Metanephros (tissue), 2 donors: ENCODE measurements around the gene DNAJC16. TPM values are rescaled to one million over a fixed set of nuclear protein-coding genes. Genes with fewer than 3 reads are reported as not detected.

Source experiments
- small RNA-seq: library from RNA; depleted of rRNA; stranded (forward); fragments of <200 nt; gene quantifications from one replicate; pipeline ENCODE3, GENCODE V24; 2014; ENCODE audit warnings: low replicate concordance
- total RNA-seq: library from RNA; depleted of rRNA; stranded (reverse); fragments of >200 nt; gene quantifications from one replicate; pipeline ENCODE4 v1.2.3, GENCODE V29; 2014

DNAJC16 gene
- total RNA-seq: 19.3 TPM

DNA sequence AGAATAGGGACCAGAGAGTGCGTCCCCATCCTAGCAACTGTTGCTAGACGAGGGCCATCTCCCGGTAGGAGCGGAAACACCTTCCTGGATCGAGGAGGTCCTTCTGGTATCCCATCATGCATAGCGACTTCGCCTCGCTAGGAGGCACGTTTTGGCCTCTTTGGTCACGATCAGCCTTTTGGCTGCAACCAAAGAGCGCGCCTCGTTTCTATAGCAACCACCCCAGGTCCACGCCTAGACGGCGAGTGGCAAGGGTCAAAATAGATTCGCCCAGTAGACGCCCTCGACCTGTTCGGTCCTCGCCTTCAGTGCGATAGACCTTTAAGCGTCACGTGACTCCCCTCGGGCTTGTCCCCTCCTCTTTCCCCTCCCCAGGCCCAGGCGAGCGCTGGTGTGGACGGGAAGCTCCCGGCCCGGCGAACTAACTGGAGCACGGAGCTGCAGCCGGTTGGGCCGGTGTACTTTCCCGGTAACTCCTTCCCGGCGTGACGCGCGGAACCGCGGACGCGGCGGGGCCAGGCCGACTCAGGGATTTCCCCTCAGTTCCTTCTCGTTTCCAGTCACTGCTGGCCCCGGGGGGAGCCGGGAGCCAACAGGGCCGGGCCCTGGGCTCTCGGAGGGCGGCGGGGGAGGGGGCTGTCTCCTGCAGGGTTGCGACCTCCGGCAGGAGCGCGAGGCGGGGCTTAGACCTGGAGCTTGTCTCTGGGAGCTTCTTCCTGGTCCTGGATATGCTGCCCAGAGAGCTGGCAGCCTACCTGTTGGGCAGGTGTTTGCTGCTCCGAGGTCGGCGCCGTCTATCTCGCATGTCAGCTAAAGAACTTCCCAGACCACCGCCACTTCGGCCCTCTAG is at the start of gene DNAJC16:
DNAJC16 (plus strand) TSS at position 359 of the 850 bp plus-strand sequence. CDS start 2,258 bp downstream, outside the sequence.

DNA sequence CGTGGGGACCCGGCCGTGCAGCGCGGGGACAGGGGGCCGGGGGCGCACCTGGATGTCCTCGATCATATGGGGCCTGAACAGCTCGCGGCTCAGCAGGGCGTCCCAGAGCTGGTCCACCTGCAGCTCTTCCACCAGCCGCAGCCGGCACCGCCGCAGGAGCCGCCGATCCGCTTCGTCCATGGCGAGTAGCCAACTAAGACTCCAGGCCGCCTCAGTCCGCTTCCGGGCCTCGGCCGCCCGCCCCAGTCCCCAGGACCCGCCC is 2.7 kb upstream of the DNAJC16 start, which contains the start of gene CASP9:
CASP9 (minus strand) TSS at position 195 of the 262 bp plus-strand sequence; CDS start at position 180, 15 bp downstream.

DNA sequence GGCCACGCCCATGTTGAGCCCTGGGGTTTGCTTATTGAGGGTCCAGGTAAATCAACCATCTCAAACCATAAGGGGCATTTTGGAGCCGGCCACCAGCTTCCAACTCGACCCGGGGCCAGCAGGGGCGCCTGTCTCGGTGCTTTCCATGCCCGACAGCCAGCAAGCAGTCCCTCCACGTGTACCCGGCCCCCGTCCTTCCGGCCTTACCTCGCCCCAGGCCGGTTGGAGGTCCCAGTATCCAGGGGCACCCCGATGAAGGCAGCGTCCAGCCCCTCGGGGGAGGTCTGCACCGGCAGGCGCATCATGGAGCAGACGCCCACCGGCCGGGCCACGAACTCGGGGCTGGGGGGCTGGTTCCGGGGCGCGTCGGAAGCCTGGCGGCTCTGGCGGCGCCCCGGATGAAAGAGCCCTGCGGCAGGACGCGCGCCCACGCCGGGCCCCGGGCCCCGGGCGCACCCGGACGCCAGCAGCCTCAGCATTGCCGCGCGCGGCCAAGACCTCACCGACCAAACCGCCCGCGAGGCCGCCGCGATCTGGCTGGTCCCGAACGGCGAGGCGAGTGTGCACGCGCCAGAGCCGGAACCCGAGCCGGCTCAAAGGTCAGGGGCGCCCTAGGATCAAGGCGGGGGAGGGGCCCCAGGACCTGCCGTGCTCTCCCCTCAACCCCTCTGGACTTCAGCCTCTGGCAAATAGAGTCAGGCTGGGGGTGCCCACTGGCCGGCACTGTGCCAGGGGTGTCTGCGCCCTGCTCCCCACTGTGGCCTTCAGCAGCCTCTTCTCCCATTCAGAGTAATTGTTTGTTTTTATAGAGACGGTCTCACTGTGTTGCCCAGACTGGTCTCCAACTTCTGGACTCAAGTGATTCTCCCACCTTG is 58.1 kb downstream of the DNAJC16 start, which contains the start of gene AGMAT:
AGMAT (minus strand) TSS at position 563 of the 875 bp plus-strand sequence; CDS start at position 479, 84 bp downstream.

DNA sequence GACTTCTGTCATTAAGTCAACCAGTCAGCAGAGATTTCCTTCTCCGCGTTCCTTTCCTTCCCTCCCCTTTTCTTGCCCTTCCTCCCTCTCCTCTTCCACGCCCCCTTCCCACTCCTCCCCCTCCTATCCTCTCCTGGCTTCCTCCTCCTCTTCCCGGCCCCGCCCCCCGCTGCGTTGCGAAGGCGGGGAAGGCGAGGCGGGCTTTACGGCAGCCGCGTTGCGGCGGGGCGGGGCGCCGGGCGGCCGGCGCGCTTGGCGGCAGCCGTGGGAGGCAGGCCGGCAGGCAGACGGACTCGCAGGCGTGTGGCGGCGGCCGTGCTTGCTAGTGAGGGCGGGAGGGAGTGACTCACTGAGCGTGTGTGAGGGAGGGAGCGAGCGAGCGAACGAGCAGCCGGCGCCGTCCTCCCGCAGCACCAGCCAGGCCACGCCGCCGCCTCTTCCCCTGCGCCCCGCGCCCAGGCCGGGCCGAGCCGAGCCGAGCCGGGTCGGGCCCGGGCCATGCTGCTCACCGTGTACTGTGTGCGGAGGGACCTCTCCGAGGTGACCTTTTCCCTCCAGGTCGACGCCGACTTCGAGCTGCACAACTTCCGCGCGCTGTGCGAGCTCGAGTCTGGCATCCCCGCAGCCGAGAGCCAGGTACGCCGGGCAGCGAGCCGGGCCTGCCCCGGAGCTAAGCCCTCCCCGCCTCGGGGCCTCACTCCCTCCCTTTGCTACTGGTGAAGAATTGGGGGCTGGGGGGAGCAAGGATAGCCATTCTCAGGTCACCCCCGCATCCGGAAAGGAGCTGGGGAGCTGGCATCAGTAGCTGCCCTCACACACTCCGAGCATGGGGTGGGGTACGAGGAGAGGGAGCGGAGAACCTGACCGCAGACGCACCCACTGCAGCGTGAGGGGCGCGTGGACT is 90.8 kb downstream of the DNAJC16 start, which contains the start of gene DDI2:
DDI2 (plus strand) TSS at position 286 of the 904 bp plus-strand sequence; CDS start at position 499, 213 bp downstream.

Small RNAs within 50 kb of the gene (small RNA-seq; reads per million reads assigned to genes)
- gene CD24P1 (not detected), gene RNU7-179P (not detected), gene SCARNA21B (not detected)

Other genes starting within 250 kb of the DNAJC16 start
- gene EFHD2, start 117.0 kb upstream of the DNAJC16 start, total RNA-seq: 15.1 TPM
- 0.47 TPM for gene CTRC, start 88.4 kb upstream of the DNAJC16 start, total RNA-seq
- gene CELA2A, start 70.1 kb upstream of the DNAJC16 start, total RNA-seq: not detected
- not detected for gene CELA2B, start 50.7 kb upstream of the DNAJC16 start, total RNA-seq
- 33.8 TPM for gene CASP9, start 2.6 kb upstream of the DNAJC16 start, total RNA-seq
- 20.6 TPM for gene AGMAT, start 58.2 kb downstream of the DNAJC16 start, total RNA-seq
- gene DDI2, start 90.6 kb downstream of the DNAJC16 start, total RNA-seq: 55.6 TPM
- 53.5 TPM for gene PLEKHM2, start 157.5 kb downstream of the DNAJC16 start, total RNA-seq
- 3.4 TPM for gene SLC25A34, start 209.4 kb downstream of the DNAJC16 start, total RNA-seq
- gene TMEM82, start 215.7 kb downstream of the DNAJC16 start, total RNA-seq: 2.5 TPM
- gene FBLIM1, start 231.9 kb downstream of the DNAJC16 start, total RNA-seq: 91.0 TPM